ENCODE results near the gene IGFBP7.
"Not testable (repeated sequence)": the region's sequence is repeated elsewhere in the genome, so short reads cannot be mapped to it uniquely, and the experiment has no call there.

IGFBP7 gene

DNA sequence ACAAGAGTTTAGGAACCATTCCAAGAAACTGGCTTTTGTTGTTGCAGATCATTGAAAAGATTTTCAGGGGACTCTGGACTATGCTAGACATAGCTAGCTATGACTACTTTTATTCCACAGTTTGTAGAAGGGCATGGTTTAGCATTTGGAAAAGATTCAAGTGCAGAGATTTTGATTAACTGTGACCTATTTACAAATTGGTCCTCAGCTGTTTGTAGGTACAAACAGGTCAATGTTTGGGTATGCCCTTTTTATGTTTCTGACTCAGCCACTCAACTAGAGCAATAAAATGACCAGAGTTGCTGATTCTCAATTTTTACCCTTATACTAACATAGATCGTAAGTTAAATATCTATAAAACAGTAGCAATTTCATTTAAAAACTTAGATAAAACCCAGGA lies 46.7 kb downstream of the IGFBP7 start:
- Histone ChIP-seq H3K4me1 (ENCODE audit: control insufficient read depth, low read length) (no peaks in the 10 kb centered on the region), H3K4me2 (ENCODE audit: low read length) (no peak overlapping the region), H3K27me3 (ENCODE audit: control insufficient read depth, low read length) (peaks cover 13% of the 10 kb centered on the region), H3K79me2 (ENCODE audit: control insufficient read depth, low read length) (no peaks in the 10 kb centered on the region), H3K4me3 (ENCODE audit: low read length) (no peak overlapping the region), H3K36me3 (ENCODE audit: control insufficient read depth, low read length) (no peaks in the 10 kb centered on the region), H3K9me2 (replicated peaks; ENCODE audit: control insufficient read depth, low read length) (no peaks in the 10 kb centered on the region), H4K20me1 (ENCODE audit: control insufficient read depth, insufficient read depth, low read depth, low read length) (no peaks in the 10 kb centered on the region), H3K27ac (ENCODE audit: low read depth, low read length) (no peak overlapping the region), H3K9me3 (ENCODE audit: control insufficient read depth, insufficient read depth, low read length) (no peaks in the 10 kb centered on the region), H3F3A (ENCODE audit: control insufficient read depth, insufficient read depth) (no peaks in the 10 kb centered on the region)
- TF ChIP-seq EZH2phosphoT487 (IDR thresholded peaks at IDR 0.05; ENCODE audit: borderline replicate concordance, low read length) = no peak
- TF ChIP-seq, protein P1, sequence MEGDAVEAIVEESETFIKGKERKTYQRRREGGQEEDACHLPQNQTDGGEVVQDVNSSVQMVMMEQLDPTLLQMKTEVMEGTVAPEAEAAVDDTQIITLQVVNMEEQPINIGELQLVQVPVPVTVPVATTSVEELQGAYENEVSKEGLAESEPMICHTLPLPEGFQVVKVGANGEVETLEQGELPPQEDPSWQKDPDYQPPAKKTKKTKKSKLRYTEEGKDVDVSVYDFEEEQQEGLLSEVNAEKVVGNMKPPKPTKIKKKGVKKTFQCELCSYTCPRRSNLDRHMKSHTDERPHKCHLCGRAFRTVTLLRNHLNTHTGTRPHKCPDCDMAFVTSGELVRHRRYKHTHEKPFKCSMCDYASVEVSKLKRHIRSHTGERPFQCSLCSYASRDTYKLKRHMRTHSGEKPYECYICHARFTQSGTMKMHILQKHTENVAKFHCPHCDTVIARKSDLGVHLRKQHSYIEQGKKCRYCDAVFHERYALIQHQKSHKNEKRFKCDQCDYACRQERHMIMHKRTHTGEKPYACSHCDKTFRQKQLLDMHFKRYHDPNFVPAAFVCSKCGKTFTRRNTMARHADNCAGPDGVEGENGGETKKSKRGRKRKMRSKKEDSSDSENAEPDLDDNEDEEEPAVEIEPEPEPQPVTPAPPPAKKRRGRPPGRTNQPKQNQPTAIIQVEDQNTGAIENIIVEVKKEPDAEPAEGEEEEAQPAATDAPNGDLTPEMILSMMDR (IDR thresholded peaks at IDR 0.05; ENCODE audit: low read depth, low read length, poor library complexity, severe bottlenecking) = no peak

DNA sequence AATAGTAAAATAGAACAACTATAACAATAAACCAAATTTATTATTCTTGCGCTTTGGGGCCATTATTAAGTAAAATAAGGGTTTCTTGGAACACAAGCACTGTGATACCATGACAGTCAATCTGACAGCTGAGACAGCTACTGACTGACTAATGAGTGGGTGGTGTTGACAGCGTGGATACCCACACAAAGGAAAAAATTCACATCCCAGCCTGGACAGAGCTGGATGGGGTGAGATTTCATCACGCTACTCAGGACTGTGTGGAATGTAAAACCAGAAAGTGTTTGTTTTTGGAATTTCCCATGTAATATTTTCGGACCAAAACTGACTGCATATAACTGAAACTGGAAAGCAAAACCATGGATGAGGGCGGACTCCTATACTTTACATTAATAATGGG lies 48.8 kb downstream of the IGFBP7 start:
- no peak for TF ChIP-seq EZH2phosphoT487 (IDR thresholded peaks at IDR 0.05; ENCODE audit: borderline replicate concordance, low read length)
- TF ChIP-seq, protein P1 (IDR thresholded peaks at IDR 0.05; ENCODE audit: low read depth, low read length, poor library complexity, severe bottlenecking) = no peak
- no peaks in the 10 kb centered on the region for H3K4me1 ChIP-seq (ENCODE audit: control insufficient read depth, low read length)

DNA sequence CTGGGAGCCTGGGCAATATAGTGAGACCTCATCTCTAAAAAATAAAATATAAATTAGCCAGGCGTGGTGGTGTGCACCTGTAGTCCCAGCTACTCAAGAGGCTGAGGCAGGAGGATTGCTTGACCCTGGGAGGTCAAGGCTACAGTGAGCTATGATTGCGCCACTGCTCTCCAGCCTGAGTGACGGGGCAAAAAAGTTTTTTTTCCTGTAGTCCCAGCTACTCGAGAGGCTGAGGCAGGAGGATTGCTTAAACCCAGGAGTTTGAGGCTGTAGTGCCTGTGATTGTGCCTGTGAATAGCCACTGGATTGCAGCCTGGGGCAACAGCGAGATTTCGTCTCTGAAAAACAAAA lies 49.5 kb downstream of the IGFBP7 start:
- not testable (repeated sequence) for H3K9me2 ChIP-seq (replicated peaks; ENCODE audit: control insufficient read depth, low read length); H3K9me3 ChIP-seq (ENCODE audit: control insufficient read depth, insufficient read depth, low read length); H3K27ac ChIP-seq (ENCODE audit: low read depth, low read length); H3K4me1 ChIP-seq (ENCODE audit: control insufficient read depth, low read length); H4K20me1 ChIP-seq (ENCODE audit: control insufficient read depth, insufficient read depth, low read depth, low read length); H3K36me3 ChIP-seq (ENCODE audit: control insufficient read depth, low read length); H3F3A ChIP-seq (ENCODE audit: control insufficient read depth, insufficient read depth); H3K4me2 ChIP-seq (ENCODE audit: low read length); H3K4me3 ChIP-seq (ENCODE audit: low read length); H3K79me2 ChIP-seq (ENCODE audit: control insufficient read depth, low read length)
- H3K27me3 ChIP-seq (ENCODE audit: control insufficient read depth, low read length) = peaks cover 14% of the 10 kb centered on the region; the same call in 1 of the 2 replicates

More for the DNA sequence above, 48.8 kb downstream of the IGFBP7 start:
- Histone ChIP-seq H3K4me2 (ENCODE audit: low read length) (no peak overlapping the region), H3F3A (ENCODE audit: control insufficient read depth, insufficient read depth) (no peaks in the 10 kb centered on the region), H4K20me1 (ENCODE audit: control insufficient read depth, insufficient read depth, low read depth, low read length) (no peaks in the 10 kb centered on the region), H3K9me3 (ENCODE audit: control insufficient read depth, insufficient read depth, low read length) (no peaks in the 10 kb centered on the region), H3K27me3 (ENCODE audit: control insufficient read depth, low read length) (peaks cover 16% of the 10 kb centered on the region), H3K4me3 (ENCODE audit: low read length) (no peak overlapping the region), H3K27ac (ENCODE audit: low read depth, low read length) (no peak overlapping the region), H3K36me3 (ENCODE audit: control insufficient read depth, low read length) (no peaks in the 10 kb centered on the region), H3K9me2 (replicated peaks; ENCODE audit: control insufficient read depth, low read length) (no peaks in the 10 kb centered on the region), H3K79me2 (ENCODE audit: control insufficient read depth, low read length) (no peaks in the 10 kb centered on the region)

DNA sequence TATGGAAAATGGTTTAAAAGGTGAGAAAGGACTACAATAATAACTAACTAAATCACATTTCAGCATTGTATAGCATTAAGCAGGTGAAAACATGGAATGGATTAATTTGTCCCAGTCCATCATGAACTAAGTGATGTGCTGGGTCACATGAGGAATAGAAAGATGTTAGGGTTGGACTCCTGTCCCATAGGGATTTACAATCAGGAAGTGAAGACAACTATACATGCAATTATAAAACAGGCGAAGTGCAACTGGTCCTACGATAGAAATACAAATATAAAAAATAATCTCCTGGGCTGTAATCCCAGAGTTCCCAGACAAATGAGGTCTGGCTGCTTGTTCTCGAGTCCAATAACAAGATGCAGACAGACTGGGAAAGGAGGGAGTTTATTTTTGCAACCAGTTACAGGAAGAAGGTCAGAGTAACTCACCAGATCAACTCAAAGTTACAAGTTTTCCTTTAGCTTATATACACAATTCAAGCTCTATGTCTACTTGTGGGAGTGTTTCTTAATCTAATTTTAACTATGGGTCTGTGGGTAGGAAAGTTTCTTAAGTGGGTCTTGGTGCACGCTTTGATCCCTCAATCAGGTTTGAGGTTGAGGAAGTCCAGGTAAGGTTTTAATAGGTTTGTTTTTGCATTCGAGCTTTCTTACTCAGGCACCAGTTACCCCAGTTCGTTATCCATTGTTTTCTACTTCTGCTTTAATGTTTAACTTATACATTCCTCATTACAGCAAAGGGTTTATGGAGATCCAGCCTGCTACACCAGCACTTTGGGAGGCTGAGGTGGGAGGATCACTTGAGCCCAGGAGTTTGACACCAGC lies 50.1 kb downstream of the IGFBP7 start:
- no peaks in the 10 kb centered on the region for H3F3A ChIP-seq (ENCODE audit: control insufficient read depth, insufficient read depth)
- no peaks in the 10 kb centered on the region for H4K20me1 ChIP-seq (ENCODE audit: control insufficient read depth, insufficient read depth, low read depth, low read length)
- H3K36me3 ChIP-seq (ENCODE audit: control insufficient read depth, low read length) = no peaks in the 10 kb centered on the region
- TF ChIP-seq, protein P1 (IDR thresholded peaks at IDR 0.05; ENCODE audit: low read depth, low read length, poor library complexity, severe bottlenecking) = no peak
- no peak for TF ChIP-seq EZH2phosphoT487 (IDR thresholded peaks at IDR 0.05; ENCODE audit: borderline replicate concordance, low read length)
- H3K4me3 ChIP-seq (ENCODE audit: low read length) = no peak overlapping the region
- H3K4me1 ChIP-seq (ENCODE audit: control insufficient read depth, low read length) = no peaks in the 10 kb centered on the region
- no peaks in the 10 kb centered on the region for H3K9me2 ChIP-seq (replicated peaks; ENCODE audit: control insufficient read depth, low read length)
- no peak overlapping the region for H3K27ac ChIP-seq (ENCODE audit: low read depth, low read length)
- H3K27me3 ChIP-seq (ENCODE audit: control insufficient read depth, low read length) = peaks cover 14% of the 10 kb centered on the region; the same call in 1 of the 2 replicates
- no peaks in the 10 kb centered on the region for H3K79me2 ChIP-seq (ENCODE audit: control insufficient read depth, low read length)
- no peak overlapping the region for H3K4me2 ChIP-seq (ENCODE audit: low read length)
- H3K9me3 ChIP-seq (ENCODE audit: control insufficient read depth, insufficient read depth, low read length) = no peaks in the 10 kb centered on the region

Data from DOHH2 (cell line).